Activated CD8-positive, alpha-beta memory T cell treated with anti-CD3 and anti-CD28 coated beads for 48 hours (primary cell): ENCODE results near the gene TMEM62.

Experiments
- DNase-seq, 3 experiments: peaks; one replicate each; pipeline ENCODE4 v3.0.0-alpha.2; 2020; ENCODE audit warnings: low read depth in 2 of 3, low spot score in 2 of 3

Gene TMEM62

DNA sequence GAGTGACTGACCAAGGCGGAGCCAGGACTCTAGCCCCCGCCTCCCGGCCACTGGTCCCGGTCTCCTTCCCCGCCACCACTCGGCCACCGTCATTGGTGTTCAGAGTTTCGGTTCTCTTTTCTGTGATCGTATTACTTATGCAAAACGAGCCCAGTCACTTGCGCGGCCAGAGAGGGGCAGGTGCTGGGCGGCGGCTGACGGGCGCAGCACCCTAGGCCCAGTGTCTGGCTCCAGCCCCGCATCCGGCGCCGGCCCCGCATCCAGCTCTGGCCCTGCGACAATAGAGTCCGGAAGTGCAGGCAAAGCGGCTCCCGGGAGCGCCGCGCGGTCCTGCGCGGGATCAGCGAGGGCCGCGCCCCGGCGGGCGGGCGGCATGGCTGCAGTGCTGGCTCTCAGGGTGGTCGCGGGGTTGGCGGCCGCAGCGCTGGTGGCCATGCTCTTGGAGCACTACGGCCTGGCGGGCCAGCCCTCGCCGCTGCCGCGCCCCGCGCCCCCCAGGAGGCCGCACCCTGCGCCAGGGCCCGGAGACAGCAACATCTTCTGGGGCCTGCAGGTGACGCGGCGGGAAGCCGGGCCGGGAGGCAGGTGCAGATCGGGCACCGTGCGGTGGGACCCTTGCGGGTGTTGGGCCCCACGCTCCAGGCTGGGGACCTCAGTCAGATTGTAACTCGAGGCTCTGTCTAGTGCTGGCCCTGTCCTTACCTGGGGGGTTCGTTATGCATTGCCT lies at the start of gene TMEM62:
TMEM62 (plus strand) TSS at position 157 of the 727 bp plus-strand sequence; CDS start at position 374, 217 bp downstream.
- DNase-seq = peak; percentile 32 to 49 (median 42)

DNA sequence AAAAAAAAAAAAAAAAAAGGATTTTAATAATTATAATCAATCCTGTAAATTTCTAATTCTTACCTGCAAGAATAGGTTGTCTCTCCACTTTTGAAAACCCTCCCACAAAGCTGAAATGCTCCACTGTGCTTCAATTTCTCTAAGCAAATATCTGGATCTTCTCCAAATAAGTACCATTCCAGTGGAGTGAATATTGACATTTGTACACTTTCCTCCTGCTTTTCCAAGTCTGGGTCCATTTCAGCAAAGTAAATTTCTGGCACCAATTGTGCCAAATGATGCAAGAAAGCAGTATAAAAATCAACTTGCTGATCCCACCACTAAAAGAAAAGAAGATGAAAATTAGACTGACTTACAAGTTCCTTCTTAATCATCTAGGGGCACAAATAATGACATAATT lies 47.5 kb upstream of the TMEM62 start:
- DNase-seq = no peak

DNA sequence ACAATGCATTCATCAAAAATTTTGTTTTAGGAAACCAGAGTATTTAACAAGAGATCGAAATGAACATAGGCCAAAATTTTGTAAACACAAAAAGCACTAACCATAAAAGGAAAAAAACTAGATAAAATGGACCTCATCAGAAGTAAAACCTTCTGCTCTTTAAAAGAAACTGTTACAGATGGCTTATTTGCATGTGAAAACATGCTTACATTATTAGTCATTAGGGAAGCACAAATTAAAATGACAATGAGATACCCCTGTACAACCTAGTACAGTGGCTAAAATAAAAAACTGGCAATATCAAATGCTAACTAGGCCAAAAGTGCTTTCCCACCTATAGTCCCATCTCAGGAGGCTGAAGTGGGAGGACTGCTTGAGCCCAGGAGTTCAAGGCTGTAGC lies 46.8 kb upstream of the TMEM62 start:
- DNase-seq = no peak

DNA sequence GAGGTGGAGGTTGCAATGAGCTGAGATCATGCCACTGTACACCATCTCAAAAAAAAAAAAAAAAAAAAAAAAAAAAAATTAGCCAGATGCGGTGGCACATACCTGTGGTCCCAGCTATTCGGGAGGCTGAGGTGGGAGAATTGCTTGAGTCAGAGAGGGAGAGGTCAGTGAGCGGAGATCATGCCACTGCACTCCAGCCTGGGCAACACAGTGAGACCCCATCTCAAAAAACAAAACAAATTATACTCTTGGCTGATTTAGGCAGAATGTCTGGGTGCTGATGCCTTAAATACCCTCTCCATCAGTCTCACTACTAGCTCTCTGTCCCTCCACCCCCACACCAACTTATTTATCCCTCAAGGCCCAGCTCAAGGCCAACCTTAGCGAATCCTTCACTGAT lies 41.5 kb upstream of the TMEM62 start:
- no peak for DNase-seq

DNA sequence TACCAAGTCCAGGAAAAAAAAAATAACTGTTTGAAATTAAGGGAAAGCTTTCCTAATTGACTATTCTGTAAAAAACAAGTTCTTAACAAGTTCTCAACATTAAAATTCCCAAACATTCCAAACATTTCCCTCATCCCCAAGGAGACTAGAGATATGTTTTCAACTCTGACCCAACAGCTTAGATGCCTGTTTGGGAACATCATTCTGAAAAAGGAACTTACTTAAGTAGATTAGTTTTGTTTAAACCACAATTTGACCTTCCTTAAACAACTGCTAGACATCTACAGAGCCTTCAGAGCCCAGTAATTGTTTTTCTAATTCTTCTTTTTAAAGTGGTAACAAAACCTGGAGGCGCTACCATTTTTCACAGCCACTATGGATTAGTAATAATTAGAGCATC lies 40.4 kb upstream of the TMEM62 start:
- no peak for DNase-seq

DNA sequence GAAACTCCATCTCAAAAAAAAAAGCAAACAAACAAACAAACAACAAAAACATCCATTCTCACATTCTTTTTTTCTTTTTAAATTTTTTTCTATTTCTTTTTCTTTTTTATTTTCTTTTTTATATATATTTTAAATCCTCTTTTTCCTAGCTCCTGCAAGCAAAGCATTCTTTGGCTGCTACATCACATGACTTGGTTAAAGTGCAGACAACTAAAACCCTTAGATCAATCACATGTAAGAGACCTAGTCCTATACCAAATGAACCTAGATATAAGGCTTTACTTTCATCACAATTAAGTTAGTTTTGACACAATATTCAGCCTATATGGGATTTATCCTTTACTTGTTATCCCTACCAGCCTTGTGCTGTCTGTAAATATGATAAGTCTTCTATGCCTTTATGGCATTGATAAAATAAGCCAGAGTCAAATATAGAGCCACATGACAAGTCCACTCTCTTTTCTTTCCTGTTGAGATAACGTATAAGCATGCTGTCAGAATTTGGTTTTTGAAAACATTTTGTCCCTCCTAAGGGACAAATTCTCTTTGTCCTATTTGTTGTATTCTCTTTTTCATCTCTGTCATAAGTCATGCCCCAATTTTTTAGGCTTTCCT lies 38.9 kb upstream of the TMEM62 start:
- no peak for DNase-seq

DNA sequence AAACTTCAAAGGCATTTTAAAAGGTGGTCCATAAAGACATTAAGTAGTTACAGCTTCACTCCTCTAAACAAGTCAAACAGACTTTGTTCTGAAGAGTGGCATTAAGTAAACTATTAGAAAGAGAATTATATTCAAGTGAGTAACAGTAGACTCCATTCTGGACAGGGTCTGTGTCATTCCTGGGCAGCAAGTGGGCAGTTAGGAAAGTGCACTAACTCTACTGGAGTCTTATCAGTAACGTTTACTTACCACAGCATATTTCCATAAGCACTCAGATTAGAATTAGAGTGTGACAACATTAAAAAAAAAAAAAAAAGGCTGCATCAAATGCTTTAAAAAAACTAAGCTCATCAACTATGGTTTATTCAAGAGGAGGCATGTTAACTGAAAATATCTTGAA lies 38.1 kb upstream of the TMEM62 start:
- DNase-seq = no peak

DNA sequence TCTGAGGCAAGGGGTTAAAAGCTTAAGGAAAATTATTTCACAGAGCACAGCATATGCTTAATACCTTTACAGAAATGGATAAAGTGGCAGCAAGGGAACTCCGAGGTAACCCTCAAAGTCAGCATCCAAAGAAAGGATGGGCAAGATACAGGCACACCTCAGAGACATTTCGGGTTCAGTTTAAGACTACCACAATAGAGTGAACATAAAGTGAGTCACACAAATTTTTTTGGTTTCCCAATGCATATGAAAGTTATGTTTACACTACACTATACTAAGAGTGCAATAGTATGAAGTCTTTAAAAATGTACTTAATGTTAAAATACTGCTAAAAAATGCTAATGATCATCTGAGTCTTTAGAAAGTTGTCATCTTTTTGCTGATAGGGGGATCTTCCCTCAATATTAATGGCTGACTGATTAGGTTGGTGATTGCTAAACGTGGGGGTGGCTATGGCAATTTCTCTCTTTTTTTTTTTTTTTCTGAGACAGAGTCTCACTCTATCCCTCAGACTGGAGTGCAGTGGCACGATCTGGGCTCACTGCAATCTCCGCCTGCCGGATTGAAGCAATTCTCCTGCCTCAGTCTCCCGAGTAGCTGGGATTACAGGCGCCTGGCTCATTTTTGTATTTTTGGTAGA lies 37.6 kb upstream of the TMEM62 start:
- DNase-seq = no peak

DNA sequence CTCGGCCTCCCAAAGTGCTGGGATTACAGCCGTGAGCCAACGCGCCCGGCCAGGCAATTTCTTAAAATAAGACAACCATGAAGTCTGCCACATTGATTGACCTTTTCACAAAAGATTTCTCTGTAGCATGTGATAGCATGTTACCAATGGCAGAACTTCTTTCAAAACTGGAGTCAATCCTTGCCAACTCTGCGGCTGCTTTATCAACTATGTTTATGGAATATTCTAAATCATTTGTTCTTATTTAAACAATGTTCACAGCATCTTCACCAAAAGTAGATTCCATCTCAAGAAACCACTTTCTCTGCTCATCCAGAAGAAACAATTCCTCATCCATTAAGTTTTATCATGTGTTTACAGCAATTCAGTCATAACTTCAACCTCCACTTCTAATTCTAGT lies 37.0 kb upstream of the TMEM62 start:
- no peak for DNase-seq

DNA sequence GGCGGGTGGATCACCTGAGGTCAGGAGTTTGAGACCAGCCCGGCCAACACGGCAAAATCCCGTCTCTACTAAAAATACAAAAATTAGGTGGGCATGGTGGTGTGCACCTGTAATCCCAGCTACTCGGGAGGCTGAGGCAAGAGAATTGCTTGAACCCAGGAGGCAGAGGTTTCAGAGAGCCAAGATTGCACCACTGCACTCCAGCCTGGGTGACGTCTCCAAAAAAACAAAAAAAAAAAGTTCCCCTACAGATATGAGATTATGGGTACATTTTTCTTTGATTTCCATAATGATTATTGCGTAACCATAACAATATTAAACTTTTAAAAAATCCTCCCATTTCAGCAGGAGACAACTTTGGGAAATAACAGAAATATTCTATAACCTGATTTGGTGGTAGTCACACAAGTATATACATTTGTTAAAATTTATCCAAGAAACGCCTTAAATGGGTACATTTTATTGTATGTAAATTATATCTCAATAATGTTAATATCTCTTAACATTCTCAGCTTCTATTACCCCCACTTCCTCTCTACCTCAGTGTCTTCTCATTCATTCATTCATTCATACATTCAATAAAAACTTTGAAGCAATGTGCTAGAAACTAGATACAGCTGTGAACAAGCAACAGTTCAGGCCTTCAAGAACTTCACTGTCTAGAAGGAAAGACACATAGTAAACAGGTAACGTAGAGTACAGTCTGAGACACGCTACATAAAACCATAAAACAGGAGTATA lies 34.1 kb upstream of the TMEM62 start:
- DNase-seq = no peak

DNA sequence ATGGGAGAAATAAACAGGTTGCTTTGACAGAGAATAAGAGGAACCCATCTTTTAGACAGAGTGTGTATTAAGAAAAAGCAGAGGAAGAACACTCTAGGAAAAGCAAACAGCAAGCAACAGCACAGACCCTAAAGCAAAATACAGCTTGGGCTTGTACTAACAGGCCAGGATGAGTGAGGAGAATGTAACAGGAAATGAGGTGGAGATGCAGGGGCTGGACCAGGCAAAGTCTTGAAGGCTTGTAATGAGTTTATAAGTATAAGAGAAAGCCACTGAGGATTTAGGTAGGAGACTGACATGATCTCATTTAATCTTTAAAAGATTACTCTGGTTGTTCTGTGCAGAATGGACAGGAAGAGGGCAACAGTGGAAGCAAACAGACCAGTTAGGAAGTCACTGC lies 32.4 kb upstream of the TMEM62 start:
- no peak for DNase-seq

DNA sequence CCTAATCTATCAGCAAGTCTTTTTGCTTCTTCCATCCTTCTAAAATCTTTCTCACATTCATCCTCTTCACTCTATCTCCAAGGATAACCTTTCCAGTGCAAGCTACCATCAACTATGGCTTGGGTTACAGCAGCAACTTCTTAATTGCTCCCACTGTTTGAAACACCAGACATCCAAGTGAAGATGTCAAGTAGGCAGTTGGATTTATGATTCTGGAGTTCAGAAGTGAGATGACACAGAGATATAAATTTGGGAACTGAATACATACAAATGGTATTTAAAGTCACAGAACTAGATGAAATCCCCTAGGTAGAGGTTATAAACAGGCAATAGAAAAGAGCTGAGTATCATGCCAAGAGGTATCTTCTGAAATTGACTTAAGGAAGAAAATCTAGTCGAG lies 31.2 kb upstream of the TMEM62 start:
- DNase-seq = no peak

DNA sequence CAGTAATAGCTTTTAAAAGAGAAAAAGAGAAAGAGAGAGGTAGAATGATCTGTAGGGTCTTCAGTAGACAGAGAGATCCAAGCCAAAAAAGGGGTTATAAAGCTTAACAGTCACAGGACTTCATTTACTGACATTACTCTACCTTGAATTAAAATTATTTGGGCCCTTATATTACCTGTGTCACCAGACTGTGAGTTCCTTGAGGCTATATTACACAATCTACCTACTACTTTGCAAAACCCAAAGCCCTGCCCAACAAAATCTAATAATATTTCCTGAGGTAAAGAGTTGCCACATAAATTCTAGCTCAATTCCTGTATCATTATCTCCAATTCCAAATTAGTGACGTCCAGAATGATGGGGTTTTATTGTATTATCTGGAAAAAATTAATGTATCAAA lies 29.5 kb upstream of the TMEM62 start:
- DNase-seq = no peak

DNA sequence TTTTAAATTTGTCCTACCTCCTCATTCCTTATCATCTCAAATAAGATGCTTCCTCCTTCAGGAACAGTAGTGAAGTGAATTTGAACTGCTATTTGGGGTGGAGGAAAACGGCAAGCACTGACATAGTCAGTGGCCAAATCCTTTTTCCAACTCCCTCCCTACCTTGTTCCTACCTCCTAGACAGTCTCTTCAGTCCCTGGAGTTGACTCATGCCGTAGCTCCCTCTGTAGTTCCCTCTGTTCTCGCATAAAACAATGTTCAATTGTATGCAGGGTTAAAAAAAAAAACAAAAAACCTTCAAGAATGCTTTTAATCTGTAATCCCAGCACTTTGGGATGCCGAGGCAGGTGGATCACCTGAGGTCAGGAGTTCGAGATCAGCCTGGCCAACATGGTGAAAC lies 29.0 kb upstream of the TMEM62 start:
- DNase-seq = no peak

DNA sequence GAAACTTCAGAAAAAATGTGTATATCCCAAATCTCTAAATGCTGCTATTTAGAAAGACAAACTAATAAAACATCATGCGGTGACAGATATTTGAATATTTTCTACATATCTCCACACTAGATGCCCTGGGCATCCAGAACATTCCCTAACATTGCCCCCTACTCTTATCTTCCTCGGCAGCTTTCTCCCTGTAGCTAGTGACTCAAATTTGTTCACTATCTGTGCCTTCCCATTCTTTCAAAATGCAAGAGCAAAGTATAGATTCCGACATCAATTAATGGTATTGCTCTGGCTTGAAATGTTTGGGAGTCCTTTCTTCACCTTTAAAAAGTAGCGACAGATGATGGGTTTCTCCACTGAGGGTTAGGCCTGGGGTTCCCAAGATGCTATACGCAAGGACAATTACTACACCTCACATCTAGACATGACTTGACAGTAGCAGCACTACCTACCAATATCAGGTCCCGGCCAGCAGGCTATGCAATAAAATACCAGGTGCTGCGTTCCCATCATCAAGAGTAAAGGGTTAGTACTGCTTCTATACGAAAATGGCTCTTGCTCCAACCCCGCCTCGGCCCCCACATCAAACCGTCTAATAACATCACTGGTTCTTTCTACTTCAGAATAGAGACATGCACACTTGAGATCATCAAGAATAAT lies 28.2 kb upstream of the TMEM62 start:
- no peak for DNase-seq

DNA sequence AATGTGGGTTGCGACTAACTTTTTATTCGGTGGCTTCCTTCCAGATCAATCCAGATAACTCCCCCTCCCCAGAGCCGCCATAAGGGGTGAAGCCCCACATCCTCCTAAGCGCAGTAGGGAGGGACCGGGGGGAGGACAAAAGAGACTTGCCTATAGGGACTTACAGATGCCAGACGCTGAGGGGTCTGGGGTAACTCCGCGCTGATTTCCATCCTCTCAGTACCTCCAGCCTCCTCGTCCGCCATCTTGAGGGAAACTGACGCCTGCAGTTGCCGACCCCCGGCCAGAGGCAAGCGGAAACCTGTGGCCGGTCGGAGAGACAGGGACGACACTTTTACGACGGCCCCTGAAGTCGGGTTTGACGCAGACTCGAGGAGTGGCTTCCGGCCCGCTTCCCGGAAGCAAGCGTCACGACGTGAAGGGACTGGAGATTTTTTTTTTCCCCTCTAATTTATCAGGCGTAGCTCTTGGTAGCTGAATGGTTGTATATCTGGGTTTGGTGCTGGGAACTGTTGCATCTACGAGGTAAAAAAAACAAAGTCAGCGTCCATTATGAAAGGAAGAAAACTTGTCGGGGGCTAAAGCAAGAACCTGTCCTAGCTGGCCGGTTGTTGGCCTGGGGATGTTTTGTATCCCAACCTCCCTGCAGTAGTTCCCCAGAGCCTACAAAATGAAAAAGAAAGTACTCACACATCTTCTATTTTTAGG lies 27.5 kb upstream of the TMEM62 start, which contains the start of gene UBR1:
UBR1 (minus strand) TSS at position 261 of the 708 bp plus-strand sequence; CDS start at position 245, 16 bp downstream.
- peak; percentile 57 to 74 (median 71) for DNase-seq

DNA sequence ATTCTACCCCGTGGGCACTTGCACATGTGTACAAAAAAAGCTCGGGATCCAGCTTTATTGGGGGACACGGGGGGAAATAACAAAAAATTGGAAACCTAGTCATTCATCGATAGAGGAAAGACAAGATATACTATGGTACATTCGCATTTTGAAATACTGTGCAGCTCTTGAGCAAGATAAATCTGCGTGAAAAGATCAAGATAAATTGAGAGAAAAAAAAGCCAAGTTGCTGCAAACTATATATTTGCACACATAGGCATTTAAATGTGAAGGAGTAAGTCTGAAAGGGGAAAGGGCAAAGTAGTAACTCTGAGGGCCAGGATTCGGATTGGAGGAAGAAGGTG lies 26.9 kb upstream of the TMEM62 start:
- no peak for DNase-seq

DNA sequence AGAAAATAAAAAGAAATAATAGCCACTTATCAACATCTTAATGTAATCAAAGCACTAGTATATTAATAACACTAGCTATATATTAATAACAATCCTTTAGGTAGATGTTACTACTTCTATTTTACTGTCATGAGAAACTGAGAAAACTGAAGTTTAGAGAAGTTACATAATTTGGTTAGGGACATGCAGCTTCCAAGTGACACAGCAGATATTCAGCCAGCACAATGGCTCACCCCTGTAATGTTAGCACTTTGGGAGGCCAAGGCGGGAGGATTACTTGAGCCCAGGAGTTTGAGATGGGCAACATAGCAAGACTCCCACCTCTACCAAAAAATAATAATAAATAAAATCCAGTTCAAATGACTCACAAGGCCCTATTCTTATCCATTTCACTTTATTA lies 25.6 kb upstream of the TMEM62 start:
- DNase-seq = no peak

DNA sequence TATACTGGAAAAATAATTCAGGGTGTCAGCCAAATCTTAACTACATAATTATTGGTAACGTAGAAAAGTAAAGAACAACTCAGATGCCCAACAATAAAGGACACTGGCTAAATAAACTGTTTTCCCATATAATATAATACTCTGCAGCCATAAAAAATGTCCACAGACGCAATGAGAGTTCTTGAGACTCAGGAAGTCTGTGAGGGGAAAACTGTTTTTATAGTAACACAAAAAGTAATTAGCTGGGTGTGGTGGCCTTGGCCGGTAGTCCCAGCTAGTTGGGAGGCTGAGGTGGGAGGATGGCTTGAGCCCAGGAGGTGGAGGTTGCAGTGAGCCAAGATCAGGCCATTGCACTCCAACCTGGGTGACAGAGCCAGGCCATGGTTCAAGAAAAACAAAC lies 22.0 kb upstream of the TMEM62 start:
- DNase-seq = no peak

DNA sequence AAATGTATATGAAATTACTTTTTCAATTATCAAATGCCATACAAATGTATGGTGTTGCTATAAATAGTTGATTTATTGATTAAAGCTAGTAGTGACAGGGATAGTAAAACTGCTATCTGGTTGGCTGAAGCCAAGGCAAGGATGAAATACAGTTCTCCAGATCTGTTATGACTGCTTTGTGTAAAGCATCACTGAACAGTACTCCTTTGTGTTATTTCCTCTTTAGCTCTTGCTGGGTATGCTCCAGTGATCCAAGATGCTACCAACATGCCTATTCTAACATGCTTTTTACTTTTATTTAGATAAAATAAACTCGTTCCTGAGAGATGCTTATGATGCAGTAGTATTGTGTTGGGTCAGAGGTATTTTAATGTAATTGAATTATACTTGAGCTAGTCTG lies 15.1 kb upstream of the TMEM62 start:
- DNase-seq = no peak

DNA sequence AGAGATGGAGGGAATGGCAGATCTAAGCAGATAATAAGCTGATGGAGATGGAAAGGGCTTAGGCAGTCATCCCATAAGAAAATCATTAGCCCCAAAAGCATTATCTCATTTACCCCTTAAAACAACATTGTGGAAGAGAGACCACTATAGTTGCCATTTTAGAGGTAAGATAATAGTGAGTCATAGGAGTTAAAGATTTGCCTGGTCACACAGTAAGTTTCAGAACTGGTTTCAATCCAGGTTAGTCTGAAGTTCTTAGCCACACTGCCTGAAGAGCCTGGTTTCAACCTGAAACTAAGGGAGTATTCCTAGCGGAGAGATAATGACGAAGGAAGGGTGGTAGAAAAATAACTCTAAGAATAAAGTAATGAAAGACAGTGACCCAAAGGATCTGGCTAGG lies 14.6 kb upstream of the TMEM62 start:
- DNase-seq = no peak
